ENCODE measurements around the gene PEX10. TPM values are rescaled to one million over a fixed set of nuclear protein-coding genes. Genes with fewer than 3 reads are reported as not detected.
A peak's percentile ranks its signal among the peaks of the same experiment; 100 is the strongest.

PEX10 gene
- 10 to 100 TPM; 35.6 TPM for total RNA-seq
- 25.1 TPM for polyA plus RNA-seq (2013, experiment 1 of 2)
- 23.8 TPM for polyA plus RNA-seq (2013, experiment 2 of 2)
- long read RNA-seq, experiment 1, transcript PEX10-202 (6 exons, 1,997 nt): major isoform, 12 of 23 reads
- long read RNA-seq, experiment 1, partial matches to known transcripts: 5 of 23 reads
- long read RNA-seq, experiment 1, other reads (novel, unspliced or antisense): 6 of 23 reads
- long read RNA-seq, experiment 2, transcript PEX10-202 (6 exons, 1,997 nt): major isoform, 78 of 101 reads
- long read RNA-seq, experiment 2, partial matches to known transcripts: 4 of 101 reads
- long read RNA-seq, experiment 2, other reads (novel, unspliced or antisense): 19 of 101 reads
- long read RNA-seq, experiment 3, transcript PEX10-202 (6 exons, 1,997 nt): major isoform, 258 of 299 reads
- long read RNA-seq, experiment 3, partial matches to known transcripts: 0 of 299 reads
- long read RNA-seq, experiment 3, other reads (novel, unspliced or antisense): 40 of 299 reads
- long read RNA-seq, experiment 4, partial matches to known transcripts: 2 of 7 reads
- long read RNA-seq, experiment 4, other reads (novel, unspliced or antisense): 4 of 7 reads

GRCh38 chr1:2412395-2412772, at the start of gene PEX10:
Gene PEX10 (minus strand): TSS chr1:2412564. CDS start chr1:2412502, 62 bp downstream.
- 0% methylated on average over 15 to 55 of the region's 55 CpGs for WGBS, 2 experiments (ENCODE audit: insufficient coverage in 1 of 2, insufficient read length in 1 of 2)
- H3K9me3 Mint-ChIP-seq: no peaks in the 10 kb centered on the region
- H3K4me1 Mint-ChIP-seq: peaks cover 11% of the 10 kb centered on the region
- Histone ChIP-seq H3K27ac (ENCODE audit: low read depth, low read length) (peak within 1 kb of the TSS; percentile 47), H3K9me3 (ENCODE audit: control insufficient read depth, low read length) (no peaks in the 10 kb centered on the region), H3K4me3 (ENCODE audit: low read length) (peak within 1 kb of the TSS; percentile 90), H3K9ac (ENCODE audit: extremely low read depth, low read length, poor library complexity, severe bottlenecking) (peak within 1 kb of the TSS; percentile 84), H3K27me3 (ENCODE audit: control insufficient read depth, insufficient read depth, low read length, poor library complexity, severe bottlenecking) (no peaks in the 10 kb centered on the region), H3K36me3 (ENCODE audit: control insufficient read depth, insufficient read depth, low read length) (peaks cover 7% of the 10 kb centered on the region), H3K4me1 (ENCODE audit: control insufficient read depth, insufficient read depth, low read length) (peaks cover 5% of the 10 kb centered on the region)
- peaks cover 5% of the 10 kb centered on the region for H3K27me3 Mint-ChIP-seq (ENCODE audit: insufficient read depth)
- TF ChIP-seq CTCF (conservative IDR thresholded peaks at IDR 0.05): no peak
- peak; percentile 99 for DNase-seq
- peak within 1 kb of the TSS; percentile 77 for H3K4me3 Mint-ChIP-seq
- H3K36me3 Mint-ChIP-seq (ENCODE audit: low read depth): peaks cover 17% of the 10 kb centered on the region
- H3K27ac Mint-ChIP-seq: peak within 1 kb of the TSS; percentile 94

- Mint-ChIP-seq H3K27me3 (ENCODE audit: insufficient read depth) (no peaks in the 10 kb centered on the region), H3K4me3 (no peak overlapping the region), H3K9me3 (no peaks in the 10 kb centered on the region), H3K27ac (no peak overlapping the region), H3K4me1 (no peaks in the 10 kb centered on the region), H3K36me3 (ENCODE audit: low read depth) (no peaks in the 10 kb centered on the region)
- H3K27me3 ChIP-seq (ENCODE audit: control insufficient read depth, insufficient read depth, low read length, poor library complexity, severe bottlenecking): no peaks in the 10 kb centered on the region
- H3K36me3 ChIP-seq (ENCODE audit: control insufficient read depth, insufficient read depth, low read length): no peaks in the 10 kb centered on the region
- DNase-seq: no peak
- WGBS, 2 experiments (ENCODE audit: insufficient coverage in 1 of 2, insufficient read length in 1 of 2): 84 to 86% methylated on average over 9 to 18 of the region's 18 CpGs
- TF ChIP-seq CTCF (conservative IDR thresholded peaks at IDR 0.05): no peak
- no peak overlapping the region for H3K27ac ChIP-seq (ENCODE audit: low read depth, low read length)
- H3K9ac ChIP-seq (ENCODE audit: extremely low read depth, low read length, poor library complexity, severe bottlenecking): no peak overlapping the region
- no peaks in the 10 kb centered on the region for H3K9me3 ChIP-seq (ENCODE audit: control insufficient read depth, low read length)
- H3K4me1 ChIP-seq (ENCODE audit: control insufficient read depth, insufficient read depth, low read length): no peaks in the 10 kb centered on the region
- H3K4me3 ChIP-seq (ENCODE audit: low read length): no peak overlapping the region
These were observed 48.8 kb upstream of the PEX10 start for GRCh38 chr1:2460996-2461751.

GRCh38 chr1:2460203-2460602, 47.8 kb upstream of the PEX10 start:
- Mint-ChIP-seq H3K36me3 (ENCODE audit: low read depth) (no peaks in the 10 kb centered on the region), H3K27ac (no peak overlapping the region), H3K9me3 (no peaks in the 10 kb centered on the region), H3K27me3 (ENCODE audit: insufficient read depth) (no peaks in the 10 kb centered on the region), H3K4me1 (no peaks in the 10 kb centered on the region), H3K4me3 (no peak overlapping the region)
- no peak for DNase-seq
- Histone ChIP-seq H3K4me1 (ENCODE audit: control insufficient read depth, insufficient read depth, low read length) (no peaks in the 10 kb centered on the region), H3K36me3 (ENCODE audit: control insufficient read depth, insufficient read depth, low read length) (no peaks in the 10 kb centered on the region), H3K27me3 (ENCODE audit: control insufficient read depth, insufficient read depth, low read length, poor library complexity, severe bottlenecking) (no peaks in the 10 kb centered on the region), H3K4me3 (ENCODE audit: low read length) (no peak overlapping the region), H3K9me3 (ENCODE audit: control insufficient read depth, low read length) (no peaks in the 10 kb centered on the region), H3K9ac (ENCODE audit: extremely low read depth, low read length, poor library complexity, severe bottlenecking) (no peak overlapping the region), H3K27ac (ENCODE audit: low read depth, low read length) (no peak overlapping the region)
- TF ChIP-seq CTCF (conservative IDR thresholded peaks at IDR 0.05): no peak
- 84 to 90% methylated on average over 6 to 8 of the region's 8 CpGs for WGBS, 2 experiments (ENCODE audit: insufficient coverage in 1 of 2, insufficient read length in 1 of 2)
